ENCODE results near the gene PEX14. TPM values are rescaled to one million over a fixed set of nuclear protein-coding genes. Genes with fewer than 3 reads are reported as not detected.
A peak's percentile ranks its signal among the peaks of the same experiment; 100 is the strongest.

Gene PEX14
- total RNA-seq, 4 donors from 2014 or later: 10.1 to 22.7 (median 15.1) TPM

- peak overlapping the region; percentile 62 to 88 (median 79) for H3K27ac ChIP-seq
- no peaks in the 10 kb centered on the region for H3K9me3 ChIP-seq
- peaks cover 0 to 80% (median 28%) of the 10 kb centered on the region in 3 donors for H3K4me1 ChIP-seq
- no peaks in the 10 kb centered on the region for H3K27me3 ChIP-seq
- no peak for TF ChIP-seq POLR2A (IDR thresholded peaks at IDR 0.05)
- TF ChIP-seq EP300 (IDR thresholded peaks at IDR 0.05): no peak
- TF ChIP-seq POLR2AphosphoS5 (IDR thresholded peaks at IDR 0.05): no peak
- TF ChIP-seq, protein P1, sequence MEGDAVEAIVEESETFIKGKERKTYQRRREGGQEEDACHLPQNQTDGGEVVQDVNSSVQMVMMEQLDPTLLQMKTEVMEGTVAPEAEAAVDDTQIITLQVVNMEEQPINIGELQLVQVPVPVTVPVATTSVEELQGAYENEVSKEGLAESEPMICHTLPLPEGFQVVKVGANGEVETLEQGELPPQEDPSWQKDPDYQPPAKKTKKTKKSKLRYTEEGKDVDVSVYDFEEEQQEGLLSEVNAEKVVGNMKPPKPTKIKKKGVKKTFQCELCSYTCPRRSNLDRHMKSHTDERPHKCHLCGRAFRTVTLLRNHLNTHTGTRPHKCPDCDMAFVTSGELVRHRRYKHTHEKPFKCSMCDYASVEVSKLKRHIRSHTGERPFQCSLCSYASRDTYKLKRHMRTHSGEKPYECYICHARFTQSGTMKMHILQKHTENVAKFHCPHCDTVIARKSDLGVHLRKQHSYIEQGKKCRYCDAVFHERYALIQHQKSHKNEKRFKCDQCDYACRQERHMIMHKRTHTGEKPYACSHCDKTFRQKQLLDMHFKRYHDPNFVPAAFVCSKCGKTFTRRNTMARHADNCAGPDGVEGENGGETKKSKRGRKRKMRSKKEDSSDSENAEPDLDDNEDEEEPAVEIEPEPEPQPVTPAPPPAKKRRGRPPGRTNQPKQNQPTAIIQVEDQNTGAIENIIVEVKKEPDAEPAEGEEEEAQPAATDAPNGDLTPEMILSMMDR (IDR thresholded peaks at IDR 0.05): no peak
- WGBS, 2 donors (ENCODE audit: low coverage in 1 of 2): 50% methylated on average over 2 of the region's 15 CpGs; no CpG with 5 or more reads in 1 of the 2 donors
- no peak for ATAC-seq
- no peak overlapping the region for H3K4me3 ChIP-seq
- peaks cover 0 to 40% of the 10 kb centered on the region in 2 donors for H3K36me3 ChIP-seq
Observed at GRCh38 chr1:10656431-10656830, 181.7 kb downstream of the PEX14 start.

GRCh38 chr1:10657088-10657847, 182.5 kb downstream of the PEX14 start:
- Histone ChIP-seq H3K9me3 (no peaks in the 10 kb centered on the region), H3K4me3 (no peak overlapping the region), H3K36me3 (peaks cover 0 to 40% of the 10 kb centered on the region in 2 donors), H3K27me3 (no peaks in the 10 kb centered on the region), H3K27ac (peak overlapping the region; percentile 62 to 88 (median 79)), H3K4me1 (peaks cover 0 to 73% (median 28%) of the 10 kb centered on the region in 3 donors)
- TF ChIP-seq, protein P1 (IDR thresholded peaks at IDR 0.05): no peak
- TF ChIP-seq POLR2AphosphoS5 (IDR thresholded peaks at IDR 0.05): no peak
- TF ChIP-seq POLR2A (IDR thresholded peaks at IDR 0.05): no peak
- no peak for TF ChIP-seq EP300 (IDR thresholded peaks at IDR 0.05)
- ATAC-seq: peak; percentile 7
- WGBS, 2 donors (ENCODE audit: low coverage in 1 of 2): 37 to 60% methylated on average over 1 to 11 of the region's 29 CpGs

DNA sequence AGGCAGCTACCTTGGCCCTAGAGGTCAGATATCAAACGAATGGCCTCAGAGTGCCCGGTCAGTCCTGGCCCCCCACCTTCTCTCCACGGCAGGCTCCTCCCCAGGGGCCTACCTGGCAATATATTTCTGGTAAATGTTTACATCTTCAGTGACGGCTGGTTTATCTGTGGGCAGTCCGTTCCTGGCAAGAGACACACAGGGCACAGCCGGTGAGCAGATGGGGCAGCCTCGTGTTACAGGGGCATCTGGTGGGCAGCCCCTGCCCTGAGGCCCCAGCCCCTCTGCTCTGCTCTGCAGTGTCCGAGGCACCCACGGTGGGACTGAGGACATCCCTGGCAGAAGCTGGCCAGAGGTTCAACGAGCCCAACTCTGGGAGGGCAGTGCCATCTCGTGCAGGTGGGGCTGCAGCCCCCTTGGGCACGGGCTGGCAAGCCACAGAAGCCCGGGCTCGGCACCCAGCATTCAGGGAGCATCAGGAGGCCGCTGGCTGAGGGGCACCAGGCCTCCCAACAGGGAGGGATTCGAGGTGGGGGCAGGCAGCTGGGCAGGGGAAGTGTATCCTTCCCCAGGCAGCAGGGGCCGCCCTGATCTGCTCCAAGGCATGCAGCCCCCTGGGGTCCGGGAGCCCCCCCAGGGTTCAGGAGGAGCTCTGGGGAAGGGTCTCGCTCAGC, 183.8 kb downstream of the PEX14 start:
- peaks cover 0 to 30% of the 10 kb centered on the region in 2 donors for H3K36me3 ChIP-seq
- H3K27me3 ChIP-seq: no peaks in the 10 kb centered on the region
- WGBS, 2 donors (ENCODE audit: low coverage in 1 of 2): no CpG with 5 or more reads among the region's 19 CpGs
- ATAC-seq: no peak
- H3K9me3 ChIP-seq: no peaks in the 10 kb centered on the region
- TF ChIP-seq POLR2A (IDR thresholded peaks at IDR 0.05): no peak
- TF ChIP-seq, protein P1 (IDR thresholded peaks at IDR 0.05): no peak
- TF ChIP-seq EP300 (IDR thresholded peaks at IDR 0.05): no peak
- no peak for TF ChIP-seq POLR2AphosphoS5 (IDR thresholded peaks at IDR 0.05)
- H3K4me1 ChIP-seq: peaks cover 4 to 73% (median 36%) of the 10 kb centered on the region in 3 donors
- H3K4me3 ChIP-seq: no peak overlapping the region
- H3K27ac ChIP-seq: peak overlapping the region; percentile 62 to 88 (median 79)

GRCh38 chr1:10659218-10659617, 184.5 kb downstream of the PEX14 start:
- Histone ChIP-seq H3K27ac (peak overlapping the region in 3 of 4 donors; percentile 16 to 81 (median 77)), H3K9me3 (no peaks in the 10 kb centered on the region), H3K27me3 (no peaks in the 10 kb centered on the region), H3K36me3 (peaks cover 0 to 23% of the 10 kb centered on the region in 2 donors), H3K4me1 (peaks cover 6 to 73% (median 41%) of the 10 kb centered on the region in 3 donors), H3K4me3 (no peak overlapping the region)
- TF ChIP-seq EP300 (IDR thresholded peaks at IDR 0.05) (no peak), POLR2AphosphoS5 (IDR thresholded peaks at IDR 0.05) (no peak), POLR2A (IDR thresholded peaks at IDR 0.05) (no peak)
- TF ChIP-seq, protein P1 (IDR thresholded peaks at IDR 0.05): no peak
- 100% methylated on average over 1 to 6 of the region's 18 CpGs for WGBS, 2 donors (ENCODE audit: low coverage in 1 of 2)
- no peak for ATAC-seq

All from gastroesophageal sphincter (tissue), 4 donors.